Loucy (cell line): Measurements from ENCODE around the gene CTSC.

Experiments used
- CTCF ChIP-seq: fragments of 200-600 bp; sonication (generic); conservative IDR thresholded peaks from 2 replicates; pipeline ENCODE4 v1.5.1; 2014; ENCODE audit warnings: mild to moderate bottlenecking, antibody characterized with exemption, low read length
- EZH2phosphoT487 ChIP-seq: fragments of 200-600 bp; IDR thresholded peaks from 2 replicates; pipeline ENCODE4 v1.6.1; 2018; ENCODE audit warnings: antibody characterized with exemption, mild to moderate bottlenecking, moderate library complexity, borderline replicate concordance

GRCh38 chr11:88367310-88367709, 29.8 kb upstream of the CTSC start:
- TF ChIP-seq EZH2phosphoT487, result no peak
- TF ChIP-seq CTCF, result no peak
